ENCODE results near the gene KCNH4. TPM values are rescaled to one million over a fixed set of nuclear protein-coding genes. Genes with fewer than 3 reads are reported as not detected.

Gene KCNH4
- total and polyA plus RNA-seq, 9 of the 15 experiments (the other 6 are each of a cell fraction or from before 2014, with no cell fraction given): 0.10 to 1.8 (median 0.50) TPM

GRCh38 chr17:42180922-42181850 is at the start of gene KCNH4 (continued):
- peak; percentile 85 for TF ChIP-seq CTCFL (IDR thresholded peaks at IDR 0.05; ENCODE audit: borderline replicate concordance, insufficient read depth, low read depth, low read length, poor library complexity, severe bottlenecking)
- peak; percentile 51 for TF ChIP-seq SAP30 (IDR thresholded peaks at IDR 0.05; ENCODE audit: borderline replicate concordance, insufficient read depth, low read depth, low read length, poor library complexity, severe bottlenecking)
- peak in 1 of 2 experiments; percentile 52; a peak in 2 of 4 replicates for TF ChIP-seq RCOR1 (IDR thresholded peaks at IDR 0.05; ENCODE audit: borderline replicate concordance in 1 of 2, low read depth in 2 of 2, low read length in 2 of 2)
- TF ChIP-seq KAT2B (IDR thresholded peaks at IDR 0.05; ENCODE audit: low read depth, low read length): no peak
- TF ChIP-seq ZNF511 (CRISPR knock-in tag; IDR thresholded peaks at IDR 0.05): peak; percentile 59; the same call in 1 of the 2 replicates
- TF ChIP-seq TGIF2 (CRISPR knock-in tag; IDR thresholded peaks at IDR 0.05): no peak
- TF ChIP-seq IFI16 (CRISPR knock-in tag; IDR thresholded peaks at IDR 0.05): no peak
- peak; percentile 45; the same call in 1 of the 2 replicates for TF ChIP-seq GABPB1 (CRISPR knock-in tag; IDR thresholded peaks at IDR 0.05)
- TF ChIP-seq YBX1 (IDR thresholded peaks at IDR 0.05): no peak
- TF ChIP-seq NR1H2 (CRISPR knock-in tag; IDR thresholded peaks at IDR 0.05): no peak
- no peak for TF ChIP-seq JUNB (CRISPR knock-in tag; conservative IDR thresholded peaks at IDR 0.05)
- no peak for TF ChIP-seq ZNF274 (IDR thresholded peaks at IDR 0.05; ENCODE audit: borderline replicate concordance, low read depth, low read length)
- TF ChIP-seq ZNF592 (IDR thresholded peaks at IDR 0.05): peak; percentile 61; the same call in 1 of the 2 replicates
- TF ChIP-seq ZNF707 (CRISPR knock-in tag; conservative IDR thresholded peaks at IDR 0.05): no peak
- TF ChIP-seq RBFOX2 (IDR thresholded peaks at IDR 0.05; ENCODE audit: low read depth, low read length): peak; percentile 59
- no peak for TF ChIP-seq NCOA6 (IDR thresholded peaks at IDR 0.05)
- TF ChIP-seq PTRF (tag; IDR thresholded peaks at IDR 0.05): no peak
- TF ChIP-seq ZNF644 (tag; IDR thresholded peaks at IDR 0.05; ENCODE audit: low read depth): no peak
- TF ChIP-seq KDM1A (IDR thresholded peaks at IDR 0.05): no peak

All from K562 (cell line).